Mesendoderm (in vitro differentiated cells): Measurements from ENCODE around the gene TRIM10. TPM values are rescaled to one million over a fixed set of nuclear protein-coding genes. Genes with fewer than 3 reads are reported as not detected.
A peak's percentile ranks its signal among the peaks of the same experiment; 100 is the strongest.

Experiments used
- DNase-seq: peaks from one replicate; pipeline ENCODE4 v3.0.0; 2013
- H2AK5ac ChIP-seq: 2 replicates; pipeline ENCODE4 v1.6.1; 2013; ENCODE audit warnings: low read length, inconsistent platforms
- H2BK120ac ChIP-seq: 2 replicates; pipeline ENCODE4 v1.6.1; 2013; ENCODE audit warnings: low read depth, mild to moderate bottlenecking, low read length, moderate library complexity, mixed read lengths
- H2BK15ac ChIP-seq: replicated peaks from 2 replicates; pipeline ENCODE4 v1.6.1; 2013; ENCODE audit warnings: low read depth, mild to moderate bottlenecking, moderate library complexity
- H2BK5ac ChIP-seq: 2 replicates; pipeline ENCODE4 v1.6.1; 2013; ENCODE audit warnings: low read length, inconsistent platforms
- H3K18ac ChIP-seq: 2 replicates; pipeline ENCODE4 v1.6.1; 2013; ENCODE audit warnings: mild to moderate bottlenecking, low read length, mixed read lengths
- H3K23ac ChIP-seq: one replicate; pipeline ENCODE4 v1.6.1; 2013; ENCODE audit warnings: low read length
- H3K27ac ChIP-seq: 2 replicates; pipeline ENCODE4 v1.5.1; 2013; ENCODE audit warnings: low read depth, mild to moderate bottlenecking, inconsistent platforms, low read length, moderate library complexity
- H3K27me3 ChIP-seq: 2 replicates; pipeline ENCODE4 v1.6.1; 2013; ENCODE audit warnings: low read length, control low read depth, mild to moderate bottlenecking, inconsistent platforms; ENCODE audit not compliant: insufficient read depth, poor library complexity
- H3K36me3 ChIP-seq: 2 replicates; pipeline ENCODE4 v1.6.1; 2013; ENCODE audit warnings: low read length, inconsistent platforms; ENCODE audit not compliant: control insufficient read depth, insufficient read depth
- H3K4ac ChIP-seq: one replicate; pipeline ENCODE4 v1.6.1; 2013; ENCODE audit warnings: low read depth, mild to moderate bottlenecking, low read length, moderate library complexity
- H3K4me1 ChIP-seq: 2 replicates; pipeline ENCODE4 v1.6.1; 2013; ENCODE audit warnings: low read depth, low read length, inconsistent platforms; ENCODE audit not compliant: control insufficient read depth
- H3K4me2 ChIP-seq: 2 replicates; pipeline ENCODE4 v1.6.1; 2013; ENCODE audit warnings: low read length
- H3K4me3 ChIP-seq: 2 replicates; pipeline ENCODE4 v1.5.1; 2013; ENCODE audit warnings: mild to moderate bottlenecking, low read length
- H3K56ac ChIP-seq: one replicate; pipeline ENCODE4 v1.6.1; 2013; ENCODE audit warnings: low read length
- H3K79me1 ChIP-seq: 2 replicates; pipeline ENCODE4 v1.6.1; 2013; ENCODE audit warnings: low read length, inconsistent platforms
- H3K79me2 ChIP-seq: 2 replicates; pipeline ENCODE4 v1.6.1; 2013; ENCODE audit warnings: mild to moderate bottlenecking, low read length; ENCODE audit not compliant: control insufficient read depth, insufficient read depth
- H3K9ac ChIP-seq: 2 replicates; pipeline ENCODE4 v1.6.1; 2013; ENCODE audit warnings: low read length, inconsistent platforms
- H4K5ac ChIP-seq: one replicate; pipeline ENCODE4 v1.6.1; 2013; ENCODE audit warnings: low read length
- H4K8ac ChIP-seq: one replicate; pipeline ENCODE4 v1.6.1; 2013; ENCODE audit warnings: low read depth, mild to moderate bottlenecking, control low read depth, low read length, moderate library complexity
- WGBS: extraction: QIAGEN DNeasy Blood & Tissue Kit; methylation state at CpG from one replicate; pipeline ENCODE4 v1.1.7; 2013; ENCODE audit warnings: low lambda C conversion rate, missing lambda C conversion rate; ENCODE audit not compliant: insufficient coverage; ENCODE audit errors: extremely low coverage; 5-methylcytosine and 5-hydroxymethylcytosine counted together
- small RNA-seq: library from polyadenylated mRNA; stranded (forward); fragments of <200 nt; extraction: miRNeasy Mini kit (QIAGEN cat#:217004); gene quantifications from one replicate; pipeline ENCODE3, GENCODE V24; 2013; ENCODE audit not compliant: insufficient read depth

TRIM10 gene

DNA sequence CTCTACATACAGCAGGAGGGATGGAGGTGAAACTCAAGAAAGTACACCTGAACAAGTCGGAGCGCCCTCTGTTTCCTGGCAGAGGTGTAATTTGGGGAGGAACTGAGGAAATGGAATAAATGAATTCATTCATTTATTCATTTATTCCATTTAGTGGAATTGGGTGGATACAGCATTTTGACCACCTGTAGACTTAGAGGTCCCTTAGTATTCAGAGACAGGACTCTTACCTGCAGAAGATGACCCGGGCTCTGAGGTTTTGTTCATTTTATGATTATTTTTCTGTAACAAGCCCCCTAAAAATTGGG is 57.2 kb downstream of the TRIM10 start:
- H3K79me2 ChIP-seq, result no peaks in the 10 kb centered on the region
- H3K4me3 ChIP-seq, result no peak overlapping the region
- no CpG with 5 or more reads among the region's 3 CpGs for WGBS
- H2BK5ac ChIP-seq, result no peak overlapping the region
- peak overlapping the region; percentile 87 for H3K4me2 ChIP-seq
- no peak overlapping the region for H4K5ac ChIP-seq
- H2BK15ac ChIP-seq, result no peak overlapping the region
- H3K79me1 ChIP-seq, result no peaks in the 10 kb centered on the region
- no peak for DNase-seq
- no peak overlapping the region for H3K23ac ChIP-seq
- H3K56ac ChIP-seq, result peak overlapping the region; percentile 63
- no peaks in the 10 kb centered on the region for H3K36me3 ChIP-seq
- no peak overlapping the region for H2BK120ac ChIP-seq
- H3K4ac ChIP-seq, result no peak overlapping the region
- H3K27me3 ChIP-seq, result peaks cover 29% of the 10 kb centered on the region
- H2AK5ac ChIP-seq, result no peak overlapping the region
- H3K4me1 ChIP-seq, result no peaks in the 10 kb centered on the region
- H3K18ac ChIP-seq, result no peak overlapping the region
- H4K8ac ChIP-seq, result no peak overlapping the region
- H3K9ac ChIP-seq, result peak overlapping the region; percentile 65
- no peak overlapping the region for H3K27ac ChIP-seq

DNA sequence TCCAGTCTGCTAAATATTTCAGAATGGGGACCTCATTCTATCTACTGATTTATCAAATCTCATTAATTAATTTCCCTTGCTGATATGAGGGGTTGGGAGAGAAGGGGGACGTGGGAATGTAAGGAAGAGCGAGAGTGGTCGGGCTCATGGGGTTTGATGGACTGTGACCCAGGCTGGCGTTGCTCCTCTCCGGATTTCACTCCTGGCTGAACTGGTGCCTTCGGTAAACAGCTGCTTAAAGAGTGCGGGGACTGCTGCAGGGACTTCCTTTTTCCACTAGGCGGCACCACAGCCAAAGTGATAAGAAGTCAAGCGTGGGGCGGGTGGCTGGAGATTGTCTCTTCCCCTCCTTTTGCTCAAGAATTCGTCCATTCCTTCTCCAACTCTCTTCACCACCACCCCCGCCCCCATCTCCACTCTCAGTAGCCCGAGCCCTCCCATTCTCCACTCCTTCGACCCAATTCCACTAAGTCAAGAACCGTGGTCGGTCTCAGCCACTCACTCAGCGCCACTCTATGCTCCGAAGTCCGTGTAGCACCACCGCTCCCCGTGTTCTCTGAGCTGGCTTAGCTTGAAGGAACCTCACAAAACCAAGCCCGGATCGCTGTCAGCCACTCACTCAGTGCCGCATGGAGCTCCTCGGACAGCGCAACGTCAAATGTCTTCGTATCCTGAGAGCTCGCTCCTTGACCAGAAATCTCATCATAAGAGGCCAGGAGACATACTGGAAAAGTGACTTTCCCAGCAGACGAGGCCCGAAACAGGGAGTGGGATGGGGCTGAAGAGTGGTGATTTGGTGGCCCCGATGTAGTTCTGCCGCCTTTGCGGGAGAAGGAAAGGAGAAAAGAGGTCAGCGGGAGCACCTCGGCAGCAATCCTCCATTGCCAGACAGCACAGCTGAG is 57.8 kb downstream of the TRIM10 start:
- peak overlapping the region; percentile 63 for H3K56ac ChIP-seq
- no peak overlapping the region for H2BK15ac ChIP-seq
- no CpG with 5 or more reads among the region's 36 CpGs for WGBS
- H3K27ac ChIP-seq, result no peak overlapping the region
- no peaks in the 10 kb centered on the region for H3K79me1 ChIP-seq
- H3K18ac ChIP-seq, result no peak overlapping the region
- H4K8ac ChIP-seq, result no peak overlapping the region
- peak overlapping the region; percentile 65 for H3K9ac ChIP-seq
- DNase-seq, result peak; percentile 94
- peak overlapping the region; percentile 27 for H3K4me3 ChIP-seq
- peaks cover 30% of the 10 kb centered on the region for H3K27me3 ChIP-seq
- H2BK5ac ChIP-seq, result no peak overlapping the region
- H3K79me2 ChIP-seq, result no peaks in the 10 kb centered on the region
- H3K4me1 ChIP-seq, result no peaks in the 10 kb centered on the region
- no peak overlapping the region for H2BK120ac ChIP-seq
- H2AK5ac ChIP-seq, result no peak overlapping the region
- H3K23ac ChIP-seq, result no peak overlapping the region
- H3K4ac ChIP-seq, result no peak overlapping the region
- H3K36me3 ChIP-seq, result no peaks in the 10 kb centered on the region
- no peak overlapping the region for H4K5ac ChIP-seq
- peak overlapping the region; percentile 87 for H3K4me2 ChIP-seq

DNA sequence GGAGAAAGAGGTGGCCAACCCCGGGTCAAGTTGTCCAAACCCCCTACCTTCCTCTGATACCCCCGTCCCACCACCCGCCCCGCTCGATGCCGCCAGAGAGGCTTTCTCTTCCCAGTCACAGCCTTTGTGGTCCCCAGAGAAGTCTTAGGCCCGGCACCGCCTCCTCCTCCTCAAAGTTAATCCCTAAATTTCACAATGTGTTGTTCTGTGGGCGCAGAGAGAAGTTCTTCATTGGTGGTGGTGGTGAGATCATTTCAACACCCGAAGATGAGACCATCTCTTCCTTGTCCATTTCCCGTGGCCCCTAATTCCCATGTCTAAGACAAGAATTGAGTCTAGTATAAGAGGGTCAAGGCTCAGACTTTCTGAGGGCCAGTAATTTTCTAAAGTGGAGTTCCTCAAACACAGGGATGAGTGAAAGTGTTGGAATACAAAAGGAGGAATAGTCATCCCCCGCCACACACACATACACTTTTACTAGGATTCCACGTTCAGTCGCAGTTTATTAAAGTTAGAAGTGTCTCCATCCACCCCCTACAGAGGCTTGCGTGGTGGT is 58.5 kb downstream of the TRIM10 start:
- Histone ChIP-seq H3K27me3 (peaks cover 33% of the 10 kb centered on the region), H2BK120ac (no peak overlapping the region)

More for the DNA sequence above, 58.5 kb downstream of the TRIM10 start:
- Histone ChIP-seq H3K36me3 (no peaks in the 10 kb centered on the region), H3K4me2 (peak overlapping the region; percentile 30), H3K4me1 (no peaks in the 10 kb centered on the region), H3K79me2 (no peaks in the 10 kb centered on the region), H2AK5ac (no peak overlapping the region), H2BK15ac (no peak overlapping the region), H3K79me1 (no peaks in the 10 kb centered on the region), H4K5ac (no peak overlapping the region), H2BK5ac (no peak overlapping the region), H3K9ac (peak overlapping the region; percentile 3), H3K18ac (no peak overlapping the region), H3K4me3 (no peak overlapping the region), H3K27ac (no peak overlapping the region), H3K56ac (peak overlapping the region; percentile 9), H3K4ac (no peak overlapping the region), H4K8ac (no peak overlapping the region), H3K23ac (no peak overlapping the region)
- WGBS, result no CpG with 5 or more reads among the region's 15 CpGs
- DNase-seq, result no peak

Small RNAs within 50 kb of the gene (small RNA-seq; reads per million reads assigned to genes)
- gene RF00554, result not detected
